ENCODE results near the gene ANP32B.
"Not testable (repeated sequence)": the region's sequence is repeated elsewhere in the genome, so short reads cannot be mapped to it uniquely, and the experiment has no call there.

Gene ANP32B

DNA sequence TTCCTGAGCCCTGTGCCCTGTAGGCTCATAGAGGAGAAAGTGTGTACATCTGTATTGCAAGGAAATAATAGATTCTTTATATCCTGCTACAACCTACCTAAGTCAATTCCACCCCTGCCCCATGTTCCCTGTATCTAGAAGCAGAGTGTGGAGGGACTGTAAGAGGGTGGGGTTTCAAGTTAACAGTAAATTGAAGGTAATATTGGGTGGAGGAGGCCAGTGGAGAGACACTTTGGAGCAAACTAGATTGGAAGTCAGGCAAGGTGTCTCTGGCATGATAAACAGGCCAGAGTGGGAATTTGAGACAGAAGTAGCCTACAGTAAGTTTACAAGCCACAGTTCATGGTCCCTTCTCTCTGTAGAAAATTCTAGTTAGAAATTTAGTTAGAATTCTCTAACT, 42.9 kb upstream of the ANP32B start:
- Histone ChIP-seq H3K9me3 (no peaks in the 10 kb centered on the region), H3K36me3 (no peaks in the 10 kb centered on the region), H3K27ac (no peak overlapping the region), H3K4me3 (ENCODE audit: low read depth in 1 of 2, low read length in 1 of 2) (no peak overlapping the region), H3K4me1 (ENCODE audit: control insufficient read depth in 1 of 2, insufficient read depth in 1 of 2, low read depth in 1 of 2, low read length in 1 of 2) (no peaks in the 10 kb centered on the region), H3K27me3 (peaks cover 14% of the 10 kb centered on the region)
- TF ChIP-seq CTCF (IDR thresholded peaks at IDR 0.05) = no peak

DNA sequence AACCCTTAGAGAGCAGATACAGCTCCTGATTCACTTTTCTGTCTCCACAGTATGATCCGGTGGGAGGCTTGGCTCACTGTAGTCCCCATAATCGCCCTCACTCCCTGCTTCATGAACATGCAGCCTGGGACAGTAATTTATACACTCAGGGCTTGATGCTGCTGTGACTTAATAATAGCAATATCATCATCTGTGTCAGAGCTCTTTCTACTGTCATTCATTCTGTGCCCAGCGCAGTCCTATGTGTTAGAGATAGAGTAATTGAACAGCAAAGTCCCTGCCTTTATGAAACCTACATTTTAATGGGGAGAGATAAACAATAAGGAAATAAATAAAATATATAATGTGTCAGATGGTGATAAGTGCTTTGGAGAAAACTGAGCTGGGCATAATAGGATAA, 42.4 kb upstream of the ANP32B start:
- Histone ChIP-seq H3K27ac (no peak overlapping the region), H3K4me1 (ENCODE audit: control insufficient read depth in 1 of 2, insufficient read depth in 1 of 2, low read depth in 1 of 2, low read length in 1 of 2) (no peaks in the 10 kb centered on the region), H3K36me3 (no peaks in the 10 kb centered on the region), H3K9me3 (no peaks in the 10 kb centered on the region), H3K4me3 (ENCODE audit: low read depth in 1 of 2, low read length in 1 of 2) (no peak overlapping the region), H3K27me3 (peaks cover 9% of the 10 kb centered on the region)
- TF ChIP-seq CTCF (IDR thresholded peaks at IDR 0.05) = no peak

DNA sequence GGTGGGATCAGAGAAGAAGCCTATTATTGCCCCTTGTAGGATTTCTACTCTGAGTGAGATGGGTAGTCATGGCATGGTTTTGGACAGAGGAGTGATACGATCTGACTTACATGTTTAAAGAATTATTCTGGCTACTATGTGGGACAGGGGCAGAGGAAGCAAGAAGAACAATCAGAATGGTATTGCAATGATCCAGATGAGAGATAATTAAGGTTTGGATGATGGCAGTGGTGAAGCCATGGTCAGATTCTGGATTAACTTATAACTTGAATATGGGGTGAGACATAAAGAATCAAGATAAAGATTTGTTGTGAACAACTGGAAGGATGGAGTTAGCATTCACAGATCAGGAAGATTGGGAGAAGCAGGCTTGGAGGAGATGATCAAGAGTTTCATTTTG, 41.8 kb upstream of the ANP32B start:
- Histone ChIP-seq H3K27ac (no peak overlapping the region), H3K36me3 (no peaks in the 10 kb centered on the region), H3K4me1 (ENCODE audit: control insufficient read depth in 1 of 2, insufficient read depth in 1 of 2, low read depth in 1 of 2, low read length in 1 of 2) (no peaks in the 10 kb centered on the region), H3K27me3 (peaks cover 7% of the 10 kb centered on the region), H3K4me3 (ENCODE audit: low read depth in 1 of 2, low read length in 1 of 2) (no peak overlapping the region), H3K9me3 (no peaks in the 10 kb centered on the region)
- TF ChIP-seq CTCF (IDR thresholded peaks at IDR 0.05) = no peak

DNA sequence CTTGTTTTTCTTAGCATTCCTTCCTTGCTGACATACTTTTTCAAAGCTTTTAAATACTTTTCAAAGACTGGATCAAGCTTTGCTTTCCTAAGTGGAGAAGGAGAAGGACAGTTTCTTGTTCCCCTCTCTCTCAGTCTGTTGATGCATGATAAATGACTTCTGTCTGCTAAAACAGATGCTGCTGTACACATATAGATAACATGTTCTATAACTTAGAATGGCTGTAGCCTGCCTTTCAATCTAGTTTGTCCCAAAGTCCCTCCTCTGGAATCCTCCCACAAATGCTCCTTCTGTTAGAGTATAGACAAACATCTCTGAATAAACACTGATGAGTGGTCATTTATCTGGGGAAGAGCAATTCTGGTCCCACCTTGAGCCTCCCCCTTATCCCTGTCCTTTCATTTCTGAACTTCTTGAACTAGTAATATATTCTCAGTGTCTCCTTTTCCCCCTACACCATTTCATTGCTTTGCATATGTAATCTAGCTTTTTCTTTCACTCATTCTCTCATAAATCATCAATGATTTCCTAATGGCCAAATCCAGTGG, 39.8 kb upstream of the ANP32B start:
- no peak for TF ChIP-seq CTCF (IDR thresholded peaks at IDR 0.05)
- peaks cover 7% of the 10 kb centered on the region for H3K27me3 ChIP-seq

GRCh38 chr9:97944612-97945011, 38.5 kb upstream of the ANP32B start:
- Histone ChIP-seq H3K4me1 (ENCODE audit: control insufficient read depth in 1 of 2, insufficient read depth in 1 of 2, low read depth in 1 of 2, low read length in 1 of 2) (no peaks in the 10 kb centered on the region), H3K4me3 (ENCODE audit: low read depth in 1 of 2, low read length in 1 of 2) (no peak overlapping the region)
- TF ChIP-seq CTCF (IDR thresholded peaks at IDR 0.05) = no peak

More for the DNA sequence above, 39.8 kb upstream of the ANP32B start:
- H3K27ac ChIP-seq = no peak overlapping the region
- H3K4me1 ChIP-seq (ENCODE audit: control insufficient read depth in 1 of 2, insufficient read depth in 1 of 2, low read depth in 1 of 2, low read length in 1 of 2) = no peaks in the 10 kb centered on the region
- H3K4me3 ChIP-seq (ENCODE audit: low read depth in 1 of 2, low read length in 1 of 2) = no peak overlapping the region
- H3K9me3 ChIP-seq = no peaks in the 10 kb centered on the region
- H3K36me3 ChIP-seq = no peaks in the 10 kb centered on the region

GRCh38 chr9:97945470-97945869, 37.7 kb upstream of the ANP32B start:
- H3K27me3 ChIP-seq; H3K4me3 ChIP-seq (ENCODE audit: low read depth in 1 of 2, low read length in 1 of 2); H3K4me1 ChIP-seq (ENCODE audit: control insufficient read depth in 1 of 2, insufficient read depth in 1 of 2, low read depth in 1 of 2, low read length in 1 of 2); H3K9me3 ChIP-seq; H3K27ac ChIP-seq; H3K36me3 ChIP-seq: not testable (repeated sequence)

More at GRCh38 chr9:97944612-97945011, 38.5 kb upstream of the ANP32B start:
- H3K36me3 ChIP-seq = no peaks in the 10 kb centered on the region
- no peaks in the 10 kb centered on the region for H3K9me3 ChIP-seq
- no peak overlapping the region for H3K27ac ChIP-seq
- peaks cover 7% of the 10 kb centered on the region for H3K27me3 ChIP-seq

DNA sequence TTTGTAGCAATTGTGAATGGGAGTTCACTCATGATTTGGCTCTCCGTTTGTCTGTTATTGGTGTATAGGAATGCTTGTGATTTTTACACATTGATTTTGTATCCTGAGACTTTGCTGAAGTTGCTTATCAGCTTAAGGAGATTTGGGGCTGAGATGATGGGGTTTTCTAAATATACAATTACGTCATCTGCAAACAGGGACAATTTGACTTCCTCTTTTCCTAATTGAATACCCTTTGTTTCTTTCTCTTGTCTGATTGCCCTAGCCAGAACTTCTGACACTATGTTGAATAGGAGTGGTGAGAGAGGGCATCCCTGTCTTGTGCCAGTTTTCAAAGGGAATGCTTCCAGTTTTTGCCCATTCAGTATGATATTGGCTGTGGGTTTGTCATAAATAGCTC, 36.0 kb upstream of the ANP32B start:
- not testable (repeated sequence) for H3K9me3 ChIP-seq; H3K4me3 ChIP-seq (ENCODE audit: low read depth in 1 of 2, low read length in 1 of 2); H3K4me1 ChIP-seq (ENCODE audit: control insufficient read depth in 1 of 2, insufficient read depth in 1 of 2, low read depth in 1 of 2, low read length in 1 of 2); H3K27ac ChIP-seq; H3K27me3 ChIP-seq; H3K36me3 ChIP-seq

DNA sequence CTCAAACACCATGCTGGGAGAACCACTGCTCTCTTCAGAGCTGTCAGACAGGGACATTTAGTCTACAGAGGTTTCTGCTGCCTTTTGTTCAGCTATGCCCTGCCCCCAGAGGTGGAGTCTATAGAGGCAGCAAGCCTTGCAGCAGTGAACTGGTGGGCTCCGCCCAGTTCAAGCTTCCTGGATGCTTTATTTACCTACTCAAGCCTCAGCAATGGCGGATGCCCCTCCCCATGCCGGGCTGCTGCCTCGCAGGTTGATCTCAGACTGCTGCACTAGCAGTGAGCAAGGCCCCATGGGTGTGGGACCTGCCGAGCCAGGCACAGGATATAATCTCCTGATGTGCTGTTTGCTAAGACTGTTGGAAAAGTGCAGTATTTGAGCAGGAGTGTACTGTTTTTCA, 32.3 kb upstream of the ANP32B start:
- not testable (repeated sequence) for H3K27me3 ChIP-seq; H3K9me3 ChIP-seq; H3K36me3 ChIP-seq; H3K4me3 ChIP-seq (ENCODE audit: low read depth in 1 of 2, low read length in 1 of 2); H3K27ac ChIP-seq; H3K4me1 ChIP-seq (ENCODE audit: control insufficient read depth in 1 of 2, insufficient read depth in 1 of 2, low read depth in 1 of 2, low read length in 1 of 2)
